Measurements from ENCODE around the gene NAT8L.
A peak's percentile ranks its signal among the peaks of the same experiment; 100 is the strongest.

NAT8L gene

GRCh38 chr4:2095236-2096072 lies 36.3 kb downstream of the NAT8L start:
- peak; percentile 79 for DNase-seq (ENCODE audit: low read depth)

GRCh38 chr4:2096073-2096609 lies 37.0 kb downstream of the NAT8L start:
- peak; percentile 18 for DNase-seq (ENCODE audit: low read depth)

DNA sequence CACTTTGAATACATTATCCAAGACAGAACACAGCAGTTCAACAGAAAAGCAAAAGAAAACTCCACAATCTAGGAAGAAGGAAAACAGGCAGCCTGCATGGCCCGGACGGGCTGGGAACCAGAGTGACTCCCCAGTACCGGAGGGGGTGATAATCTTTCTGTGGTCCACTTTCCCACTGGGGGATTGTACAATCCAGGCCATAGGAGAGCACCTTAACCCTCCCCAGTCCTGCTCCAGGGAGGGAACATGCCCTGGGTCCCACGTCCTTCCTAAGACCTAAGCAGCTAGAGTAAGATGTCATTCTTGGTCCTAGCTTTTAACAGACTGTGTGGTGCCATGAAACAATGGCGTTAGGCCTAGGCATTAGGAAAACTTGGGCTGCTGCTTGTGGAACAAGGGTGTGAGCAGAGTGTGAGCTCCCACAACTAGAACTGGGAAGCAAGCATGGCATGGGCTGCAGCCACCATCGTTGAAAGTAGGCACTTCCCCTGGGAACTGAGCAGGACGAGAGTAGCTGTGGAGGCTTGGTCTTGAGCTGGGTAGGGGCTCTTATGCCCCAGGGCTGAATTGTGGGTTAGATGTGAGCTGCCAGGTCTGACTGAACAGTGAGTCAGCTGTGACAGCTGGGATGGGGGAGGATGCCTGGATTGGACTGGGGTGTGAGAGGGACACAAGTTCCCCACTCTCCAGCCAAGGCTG lies 42.4 kb downstream of the NAT8L start:
- DNase-seq (ENCODE audit: low read depth), result peak; percentile 81

DNA sequence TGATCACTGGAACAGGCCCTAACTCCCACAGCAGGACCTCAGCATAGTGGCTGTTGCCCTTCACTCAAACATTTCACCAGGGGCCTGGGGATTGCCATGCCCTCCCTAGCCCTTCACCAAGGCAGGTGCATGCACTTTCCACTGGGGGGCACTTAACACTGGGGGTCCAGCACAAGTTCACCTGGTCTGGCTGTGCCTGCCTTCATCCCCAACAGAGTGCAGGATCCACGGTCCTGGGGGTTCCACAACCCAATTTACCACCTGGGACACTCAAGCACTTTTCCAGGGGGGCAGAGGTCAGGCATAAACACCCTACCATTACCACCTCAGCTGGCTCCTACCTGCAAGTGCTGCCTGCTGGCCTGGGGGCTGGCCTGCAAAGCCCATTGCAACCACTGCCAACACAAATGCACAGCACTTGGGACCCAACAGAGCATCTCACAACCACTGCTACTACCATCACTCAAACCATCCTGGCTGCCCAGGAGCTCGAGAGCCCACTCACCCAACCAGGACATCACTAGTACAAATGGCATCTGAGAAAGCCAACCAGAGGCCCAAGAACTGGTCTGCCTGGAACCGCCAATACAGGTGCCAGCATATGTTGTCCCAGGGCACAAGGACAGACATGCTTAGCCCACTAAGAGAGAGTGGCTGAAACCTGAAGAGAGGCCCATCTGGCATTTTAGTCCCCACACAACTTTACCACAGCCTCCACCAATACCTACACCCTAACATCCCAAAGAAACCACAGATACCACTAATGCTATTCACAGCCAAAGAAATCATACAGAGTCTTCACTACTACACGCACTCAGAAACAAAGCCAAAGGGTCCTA lies 43.1 kb downstream of the NAT8L start:
- DNase-seq (ENCODE audit: low read depth), result no peak

DNA sequence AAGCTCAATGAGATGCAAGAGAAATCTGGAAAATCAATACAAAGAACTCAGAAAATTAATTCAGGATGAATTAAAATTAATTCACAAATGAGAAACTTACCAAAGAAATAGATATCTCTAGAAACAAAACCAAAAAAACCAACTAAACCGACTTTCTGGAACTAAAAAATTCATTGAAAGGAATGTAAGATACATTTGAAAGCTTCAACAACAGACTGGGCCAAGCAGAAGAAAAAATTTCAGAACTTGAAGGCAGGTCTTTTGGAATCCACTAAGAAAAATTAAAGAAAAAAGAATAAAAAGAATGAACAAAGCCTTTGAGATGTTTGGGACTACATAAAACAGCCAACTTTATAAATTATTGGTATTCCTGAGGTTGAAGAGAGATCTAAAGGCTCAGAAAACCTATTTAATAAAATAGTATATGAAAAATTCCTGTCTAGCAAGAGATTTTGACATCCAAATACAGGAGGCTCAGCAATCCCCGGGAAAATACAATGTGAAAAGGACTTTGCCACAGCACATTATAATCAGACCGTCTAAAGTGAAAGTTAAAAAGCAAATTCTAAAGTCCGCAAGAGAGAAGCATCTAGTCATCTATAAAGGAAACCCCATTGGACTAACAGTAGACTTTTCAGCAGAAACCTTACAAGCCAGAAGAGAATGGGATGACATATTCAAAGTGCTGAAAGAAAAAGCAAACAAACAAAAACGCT lies 44.2 kb downstream of the NAT8L start:
- DNase-seq (ENCODE audit: low read depth), result no peak

GRCh38 chr4:2103843-2104547 lies 44.9 kb downstream of the NAT8L start:
- no peak for DNase-seq (ENCODE audit: low read depth)

- no peak for DNase-seq (ENCODE audit: low read depth)
Measured at GRCh38 chr4:2104556-2105345, 45.6 kb downstream of the NAT8L start.

DNA sequence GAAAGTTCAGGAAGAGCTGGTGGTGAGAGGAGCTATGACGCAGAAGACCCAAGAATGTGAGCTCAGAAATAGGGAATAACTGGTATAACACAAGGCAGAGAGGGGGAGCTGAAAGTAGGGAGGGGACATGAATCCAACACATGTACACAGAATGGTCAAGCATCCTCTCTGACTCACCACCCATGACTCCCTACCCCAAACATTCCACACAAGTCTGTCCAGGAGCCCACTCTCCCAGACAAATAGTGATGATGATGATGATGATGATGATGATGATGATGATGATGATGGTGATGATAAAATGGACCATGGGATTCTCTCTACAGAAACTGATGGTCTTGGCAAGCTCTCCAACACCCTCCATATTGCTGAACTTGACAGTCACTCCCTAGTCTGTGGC lies 46.4 kb downstream of the NAT8L start:
- DNase-seq (ENCODE audit: low read depth), result peak; percentile 86

DNA sequence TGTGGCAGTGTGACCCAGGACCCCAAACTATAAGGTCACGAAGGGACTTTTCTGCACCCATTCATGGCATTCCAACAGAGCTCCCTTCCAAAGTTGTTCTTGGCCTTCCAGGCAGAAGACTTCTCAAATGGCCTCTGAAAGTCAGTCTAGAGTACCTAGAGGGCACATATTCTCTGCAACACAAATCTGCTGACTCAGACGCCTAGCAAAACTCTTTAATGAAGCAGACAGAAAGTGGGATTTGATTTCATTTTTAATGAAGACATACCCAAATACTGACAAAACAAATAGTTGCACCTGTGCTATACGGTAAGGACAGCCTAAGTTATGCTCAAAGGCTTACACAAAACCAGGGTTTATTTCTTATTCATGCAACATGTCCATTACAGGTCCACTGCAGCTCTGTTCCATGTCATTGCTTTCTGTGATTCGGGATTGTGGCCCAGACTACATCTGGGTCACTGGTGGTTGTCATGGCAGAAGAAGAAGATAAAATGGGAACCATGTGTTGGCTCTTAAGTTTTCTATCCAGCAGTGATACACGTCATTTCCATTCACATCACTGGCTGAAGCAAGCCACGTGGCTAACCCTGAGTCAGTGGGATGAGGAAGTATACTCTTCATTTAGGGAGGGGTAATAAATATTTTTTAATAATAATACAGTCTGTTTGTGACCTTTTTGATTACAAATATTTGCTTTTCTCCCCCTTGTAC lies 57.7 kb downstream of the NAT8L start:
- no peak for DNase-seq (ENCODE audit: low read depth)
